ENCODE measurements around the gene KRTAP20-2.

The KRTAP20-2 gene

DNA sequence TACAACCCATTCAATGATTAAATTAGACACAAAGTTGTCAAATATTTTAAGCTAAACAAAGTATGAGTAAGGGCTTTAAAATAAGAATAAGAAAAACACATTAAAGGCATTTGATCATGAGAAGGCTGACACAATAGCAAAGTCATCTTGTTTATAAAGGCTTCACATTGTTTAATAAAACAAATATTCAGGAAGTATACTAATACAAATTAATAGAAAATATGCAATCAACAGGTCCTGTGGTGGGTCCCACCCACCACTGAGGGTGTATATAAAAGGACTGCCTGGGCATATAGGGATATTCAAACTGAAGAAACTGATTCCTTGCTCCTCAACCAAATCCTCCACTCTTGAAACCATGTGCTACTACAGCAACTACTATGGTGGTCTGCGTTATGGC, at the start of gene KRTAP20-2:
KRTAP20-2 (plus strand) TSS at position 301 of the 400 bp plus-strand sequence; CDS start at position 359, 58 bp downstream.
- no peak for DNase-seq

- peak in 1 of 2 experiments; percentile 23 for DNase-seq
Observed at GRCh38 chr21:30590297-30590696, 44.7 kb upstream of the KRTAP20-2 start, which contains the start of gene KRTAP22-2. Gene KRTAP22-2, minus strand, starts transcription at chr21:30590397.

DNA sequence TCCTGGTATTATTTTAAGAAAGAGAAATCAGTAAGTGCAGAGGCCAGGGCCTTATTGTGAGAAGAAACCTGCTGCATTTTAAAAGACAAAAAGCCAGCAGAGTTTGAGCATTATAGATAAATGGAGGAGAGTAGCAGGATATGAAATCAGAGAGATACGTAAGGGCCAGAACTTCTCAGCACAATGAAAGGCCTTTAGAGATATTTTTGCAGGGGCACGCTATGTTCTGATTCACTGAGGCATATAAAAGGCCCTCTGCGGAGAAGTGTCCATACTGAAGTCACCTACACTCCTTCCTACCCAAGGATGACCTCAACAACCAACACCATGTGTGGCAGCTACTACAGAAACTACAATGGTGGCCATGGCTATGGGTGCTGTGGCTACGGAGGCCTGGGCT, 42.9 kb upstream of the KRTAP20-2 start, which contains the start of gene KRTAP6-3:
KRTAP6-3 (plus strand) TSS at position 301 of the 400 bp plus-strand sequence; CDS start at position 307, 6 bp downstream.
- DNase-seq, result no peak

GRCh38 chr21:30598802-30599201, 36.2 kb upstream of the KRTAP20-2 start, which contains the start of gene KRTAP6-2:
Gene KRTAP6-2, minus strand, starts transcription at chr21:30598902. Its CDS starts 28 bp downstream, at chr21:30598874.
- DNase-seq, result no peak

- DNase-seq, result no peak
Observed at GRCh38 chr21:30600787-30601186, 34.2 kb upstream of the KRTAP20-2 start, which contains the start of gene KRTAP22-1. Gene KRTAP22-1, plus strand, starts transcription at chr21:30601087.

GRCh38 chr21:30605968-30606367, 29.0 kb upstream of the KRTAP20-2 start:
- peak in 1 of 2 experiments; percentile 8 for DNase-seq

DNA sequence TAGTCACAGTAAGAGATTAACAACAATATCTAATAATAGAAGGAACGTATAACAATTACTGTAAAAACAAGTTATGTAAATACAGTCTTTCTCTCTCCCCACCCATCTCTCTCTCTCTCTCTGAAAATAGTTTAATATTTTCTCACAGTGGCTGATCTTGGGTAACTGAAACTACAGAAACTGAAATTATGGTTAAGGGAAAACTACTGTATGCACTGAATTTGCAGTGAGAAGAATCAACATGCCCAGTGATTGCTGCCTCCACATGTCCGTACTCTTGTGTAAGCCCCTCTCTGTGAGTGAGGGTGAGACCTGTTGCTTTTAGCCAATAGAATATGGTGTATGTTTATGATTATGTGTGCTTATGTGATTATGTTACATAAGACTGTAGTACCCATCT, 22.9 kb upstream of the KRTAP20-2 start:
- no peak for DNase-seq

GRCh38 chr21:30613836-30614235, 21.2 kb upstream of the KRTAP20-2 start, which contains the start of gene KRTAP6-1:
Gene KRTAP6-1, minus strand, starts transcription at chr21:30613930. Its CDS starts 26 bp downstream, at chr21:30613904.
- no peak for DNase-seq

- no peak for DNase-seq
Observed at GRCh38 chr21:30615199-30615598, 19.8 kb upstream of the KRTAP20-2 start.

- no peak for DNase-seq
Observed at GRCh38 chr21:30616125-30616524, 18.9 kb upstream of the KRTAP20-2 start, which contains the start of gene KRTAP20-1. Gene KRTAP20-1, plus strand, starts transcription at chr21:30616425. Its CDS starts 30 bp downstream, at chr21:30616455.

DNA sequence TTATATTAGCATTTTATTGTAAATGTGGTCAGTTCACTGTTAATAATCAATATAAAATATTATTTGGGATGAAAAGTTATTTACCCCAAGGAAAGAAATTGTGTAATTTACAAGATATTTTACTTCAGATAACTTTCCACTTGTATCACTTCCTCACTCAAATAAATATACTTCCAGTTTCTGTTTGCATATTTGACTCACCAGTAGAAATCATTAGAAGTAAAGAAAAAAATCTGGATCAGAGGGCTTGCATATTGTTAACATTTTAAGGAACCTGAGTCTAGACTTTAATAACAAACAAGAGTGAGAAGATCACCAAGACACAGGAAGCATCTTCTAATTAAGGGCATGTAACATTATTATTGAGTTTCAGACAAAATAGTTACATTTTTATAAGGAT, 14.9 kb upstream of the KRTAP20-2 start:
- no peak for DNase-seq

GRCh38 chr21:30620522-30620921, 14.5 kb upstream of the KRTAP20-2 start, which contains the start of gene KRTAP20-4:
Gene KRTAP20-4, plus strand, starts transcription at chr21:30620627.
- DNase-seq, result peak in 1 of 2 experiments; percentile 59

DNA sequence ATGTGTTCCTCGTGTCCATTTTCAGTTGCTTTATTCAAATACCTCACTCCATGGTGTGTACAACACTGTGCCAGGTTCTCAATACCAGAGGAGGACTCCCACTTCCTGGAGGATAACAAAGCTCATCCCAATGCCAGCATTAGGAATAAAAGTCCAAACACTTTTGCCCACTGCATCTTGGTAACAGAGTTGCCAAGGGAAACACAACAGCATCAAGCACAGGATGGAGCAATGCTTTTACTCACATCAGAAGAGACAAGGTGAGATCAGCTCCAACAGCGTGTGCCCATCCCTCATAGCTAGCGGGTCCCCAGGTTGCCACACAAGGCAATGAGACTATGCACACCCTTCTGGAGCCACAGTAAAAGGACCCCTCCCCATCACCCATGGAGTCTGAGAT, 11.6 kb upstream of the KRTAP20-2 start:
- no peak for DNase-seq

- no peak for DNase-seq
Observed at GRCh38 chr21:30625449-30626165, 9.4 kb upstream of the KRTAP20-2 start.

GRCh38 chr21:30628109-30628508, 6.9 kb upstream of the KRTAP20-2 start:
- no peak for DNase-seq

- no peak for DNase-seq
Observed at GRCh38 chr21:30629200-30629599, 5.8 kb upstream of the KRTAP20-2 start.

DNA sequence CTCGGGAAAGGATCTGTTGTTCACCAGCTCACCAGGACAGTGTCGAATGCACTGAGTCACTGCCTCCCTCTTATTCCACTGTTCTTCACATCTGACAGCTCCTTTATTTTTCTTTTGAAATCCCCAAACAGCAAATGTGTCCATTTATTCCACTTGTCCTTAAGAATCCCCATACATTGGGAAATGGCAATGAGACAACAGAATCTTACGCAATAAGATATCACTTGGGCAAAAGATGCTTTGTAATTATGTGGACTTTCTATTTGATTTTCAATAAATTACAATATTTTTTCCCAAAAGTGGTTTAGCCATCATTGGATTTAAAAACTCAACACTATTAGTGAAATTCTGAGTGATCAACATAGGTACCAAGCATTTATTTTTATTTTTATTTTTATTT, 3.7 kb downstream of the KRTAP20-2 start:
- no peak for DNase-seq

DNA sequence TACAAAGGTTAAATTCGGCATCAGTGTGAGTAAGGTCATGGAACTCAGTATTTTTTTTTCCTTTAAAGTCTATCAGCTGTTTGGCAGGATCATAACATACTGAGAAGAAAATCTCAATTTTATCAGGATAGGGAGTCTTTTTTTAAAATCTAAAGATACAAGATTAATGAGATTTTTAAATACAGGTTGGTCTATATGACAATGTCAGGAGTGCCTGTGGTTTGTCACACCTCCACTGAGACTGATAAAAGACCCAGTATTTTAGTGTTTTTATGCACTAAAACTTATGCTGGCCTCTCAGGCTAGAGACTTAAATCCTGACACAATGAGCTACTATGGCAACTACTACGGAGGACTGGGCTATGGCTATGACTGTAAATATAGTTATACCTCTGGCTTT, 7.6 kb downstream of the KRTAP20-2 start, which contains the start of gene KRTAP20-3:
KRTAP20-3 (plus strand) TSS at position 301 of the 400 bp plus-strand sequence.
- DNase-seq, result no peak

DNA sequence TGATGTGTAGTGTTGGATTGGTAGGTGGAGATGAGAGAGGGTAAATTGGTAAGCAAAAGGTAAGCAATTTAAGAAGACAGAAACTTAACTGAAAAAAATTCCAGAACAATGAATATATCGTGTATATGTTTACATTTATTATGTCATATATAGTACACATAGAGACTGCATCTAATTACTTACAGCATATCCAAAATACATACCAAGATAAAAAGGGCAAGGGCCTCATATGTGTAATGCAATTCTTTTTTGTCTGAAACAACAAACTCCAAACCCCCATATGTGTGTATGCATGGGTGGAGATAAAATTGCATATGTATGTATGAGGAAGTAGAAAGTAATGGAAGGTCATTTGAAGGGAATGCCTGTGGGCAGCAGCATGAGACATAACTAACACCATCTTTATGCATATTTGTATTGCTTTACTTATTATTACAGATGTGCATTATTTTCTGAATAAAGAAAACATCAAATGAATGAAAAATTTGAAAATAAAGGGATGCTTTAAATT, 12.0 kb downstream of the KRTAP20-2 start:
- no peak for DNase-seq

DNA sequence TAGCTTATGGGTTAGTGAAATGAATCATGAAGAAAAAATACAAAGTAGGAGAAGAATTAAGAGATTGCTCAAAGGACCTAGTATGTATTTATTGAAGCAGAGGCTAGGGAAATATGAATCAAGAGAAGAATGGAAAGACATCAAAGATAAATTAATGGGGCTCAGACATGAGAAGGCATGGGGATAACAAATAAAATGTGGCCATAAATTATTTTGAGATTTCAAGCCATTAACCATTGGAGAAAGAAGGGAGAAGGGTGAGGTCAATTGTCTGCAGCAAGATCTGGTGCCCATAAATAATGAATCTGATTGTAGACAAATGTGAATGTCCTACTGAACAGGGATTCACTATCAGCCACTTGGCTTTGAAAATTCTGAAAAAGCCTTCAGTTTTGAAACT, 17.9 kb downstream of the KRTAP20-2 start:
- no peak for DNase-seq

- no peak for DNase-seq
Observed at GRCh38 chr21:30668776-30669175, 33.8 kb downstream of the KRTAP20-2 start.

DNA sequence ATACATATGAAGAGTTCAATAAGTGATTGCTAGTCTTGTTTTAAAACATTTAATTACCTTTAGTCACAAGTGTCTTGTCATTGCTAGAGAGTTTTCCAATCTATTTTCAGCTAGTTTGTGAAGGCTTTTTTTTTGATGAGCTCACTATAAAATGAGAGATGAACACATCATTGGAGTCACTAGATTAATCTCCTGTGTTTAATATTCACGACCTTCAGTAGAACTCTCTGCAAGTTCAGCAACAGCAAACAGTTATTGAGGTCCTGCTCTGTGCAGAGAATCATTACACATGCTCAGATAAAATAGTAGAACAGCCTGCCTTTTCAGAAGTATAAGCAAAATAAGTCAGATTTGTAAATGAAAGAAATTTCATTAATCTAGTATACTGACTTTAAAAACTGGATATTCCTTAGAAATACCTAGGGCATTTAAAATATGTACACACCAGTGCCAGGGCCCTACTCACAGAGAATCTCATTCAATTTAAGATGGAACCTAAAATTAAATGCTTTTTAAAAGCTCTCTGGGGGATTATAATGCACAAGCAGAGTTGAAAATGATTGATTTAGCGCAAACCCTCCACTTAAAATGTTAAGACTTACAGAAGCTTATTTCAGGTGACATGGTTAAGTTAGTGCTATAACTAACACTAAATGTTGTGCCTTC, 38.1 kb downstream of the KRTAP20-2 start:
- peak in 1 of 2 experiments; percentile 4 for DNase-seq

- no peak for DNase-seq
Observed at GRCh38 chr21:30674312-30674711, 39.3 kb downstream of the KRTAP20-2 start.

Measured in NCI-H524 (cell line).